ENCODE measurements around the gene OR2D3.
A peak's percentile ranks its signal among the peaks of the same experiment; 100 is the strongest.
"Not testable (repeated sequence)": the region's sequence is repeated elsewhere in the genome, so short reads cannot be mapped to it uniquely, and the experiment has no call there.

OR2D3 gene

GRCh38 chr11:6928916-6929315 is 8.1 kb downstream of the OR2D3 start:
- DNase-seq, result no peak

GRCh38 chr11:6931146-6931713 is 10.4 kb downstream of the OR2D3 start:
- DNase-seq, result no peak

- DNase-seq, result peak; percentile 28
Measured at GRCh38 chr11:6932145-6932544, 11.3 kb downstream of the OR2D3 start.

GRCh38 chr11:6941970-6942369 is 21.2 kb downstream of the OR2D3 start:
- no peak for DNase-seq

- no peak for DNase-seq
Measured at GRCh38 chr11:6943131-6943530, 22.3 kb downstream of the OR2D3 start.

GRCh38 chr11:6954248-6954647 is 33.4 kb downstream of the OR2D3 start:
- not testable (repeated sequence) for DNase-seq

GRCh38 chr11:6962141-6962540 is 41.3 kb downstream of the OR2D3 start:
- no peak for DNase-seq

GRCh38 chr11:6962673-6963072 is 41.9 kb downstream of the OR2D3 start:
- DNase-seq, result no peak

- DNase-seq, result no peak
Measured at GRCh38 chr11:6968816-6969215, 48.0 kb downstream of the OR2D3 start.

GRCh38 chr11:6969854-6970253 is 49.1 kb downstream of the OR2D3 start:
- DNase-seq, result not testable (repeated sequence)

All from activated CD4-positive, alpha-beta T cell treated with anti-CD3 and anti-CD28 coated beads, Interleukin-10, Interleukin-2, amounts not matched to agents 100 ng/mL and 50 ng/mL, durations not matched to agents 16 hours and 8 hours (primary cell).